ENCODE results near the gene IPO13.
A peak's percentile ranks its signal among the peaks of the same experiment; 100 is the strongest.

IPO13 gene

GRCh38 chr1:43947874-43948437 is 1.2 kb downstream of the IPO13 start:
- peak in 3 of 58 donors; percentile 38 to 54 (median 40) for DNase-seq

GRCh38 chr1:43949678-43950077 is 2.9 kb downstream of the IPO13 start:
- peak in 2 of 58 donors; percentile 15 to 36 for DNase-seq

- DNase-seq: no peak
Observed at GRCh38 chr1:43951021-43951985, 4.6 kb downstream of the IPO13 start.

- DNase-seq: peak in 38 of 58 donors; percentile 20 to 80 (median 41)
Observed at GRCh38 chr1:43952731-43953346, 6.1 kb downstream of the IPO13 start.

GRCh38 chr1:43953361-43953760 is 6.6 kb downstream of the IPO13 start:
- no peak for DNase-seq

GRCh38 chr1:43954036-43954435 is 7.3 kb downstream of the IPO13 start:
- peak in 47 of 58 donors; percentile 21 to 94 (median 76) for DNase-seq

- DNase-seq: no peak
Observed at GRCh38 chr1:43956234-43956633, 9.5 kb downstream of the IPO13 start.

GRCh38 chr1:43957407-43958040 is 10.8 kb downstream of the IPO13 start:
- peak in 2 of 58 donors; percentile 21 to 36 for DNase-seq

GRCh38 chr1:43958351-43959255 is 11.9 kb downstream of the IPO13 start:
- DNase-seq: peak in 6 of 58 donors; percentile 15 to 41 (median 24)

- DNase-seq: no peak
Observed at GRCh38 chr1:43960798-43961197, 14.0 kb downstream of the IPO13 start.

- peak in 5 of 58 donors; percentile 13 to 35 (median 17) for DNase-seq
Observed at GRCh38 chr1:43961692-43962091, 14.9 kb downstream of the IPO13 start.

GRCh38 chr1:43962324-43962723 is 15.6 kb downstream of the IPO13 start:
- peak in 19 of 58 donors; percentile 12 to 74 (median 34) for DNase-seq

- no peak for DNase-seq
Observed at GRCh38 chr1:43963006-43963405, 16.3 kb downstream of the IPO13 start.

GRCh38 chr1:43963890-43964289 is 17.1 kb downstream of the IPO13 start:
- DNase-seq: no peak

GRCh38 chr1:43965316-43965715 is 18.6 kb downstream of the IPO13 start:
- DNase-seq: no peak

GRCh38 chr1:43968348-43968948 is 21.7 kb downstream of the IPO13 start:
- DNase-seq: no peak

- DNase-seq: no peak
Observed at GRCh38 chr1:43969416-43969745, 22.6 kb downstream of the IPO13 start.

- DNase-seq: peak; percentile 59 to 99 (median 95)
Observed at GRCh38 chr1:43969746-43970466, 23.2 kb downstream of the IPO13 start, which contains the start of gene DPH2. DPH2 (plus strand) TSS chr1:43970010; CDS start chr1:43970176, 166 bp downstream.

- DNase-seq: no peak
Observed at GRCh38 chr1:43970502-43970901, 23.8 kb downstream of the IPO13 start.

Measured in anterior cingulate cortex (tissue), 58 donors.